Ovary (tissue), 3 donors: ENCODE measurements around the gene OSBPL6.

Experiments
- CTCF ChIP-seq, 3 donors: fragments of 450-650 bp in 2 of 3; fragments of 200-600 bp in 1 of 3; IDR thresholded peaks; one replicate each; pipeline versions ENCODE4 v1.5.1 to v1.8.0; 2016 to 2022; ENCODE audit warnings: antibody characterized with exemption in 3 of 3, mild to moderate bottlenecking in 1 of 3
- POLR2A ChIP-seq: fragments of 450-650 bp; IDR thresholded peaks from one replicate; pipeline ENCODE4 v1.6.1; 2017; ENCODE audit warnings: antibody characterized with exemption, mild to moderate bottlenecking, moderate library complexity
- donor health status: DM: no; HTN: no; CAD: no.

- TF ChIP-seq POLR2A (no peak), CTCF (IDR thresholded peaks at IDR 0.05) (no peak)
Measured at GRCh38 chr2:178211460-178211859, 17.1 kb downstream of the OSBPL6 start.
